GM18502 (cell line): ENCODE data around the gene C22orf23.
"Not testable (repeated sequence)": the region's sequence is repeated elsewhere in the genome, so short reads cannot be mapped to it uniquely, and the experiment has no call there.

Experiments used
- ATAC-seq: cut with Tn5 transposase; IDR thresholded peaks from one replicate; pipeline ENCODE4 v1.9.1; 2021; ENCODE audit warnings: mild to moderate bottlenecking; ENCODE audit not compliant: unreplicated experiment, poor library complexity

Gene C22orf23

GRCh38 chr22:37982938-37983859, 29.8 kb upstream of the C22orf23 start:
- no peak for ATAC-seq

GRCh38 chr22:37982151-37982785, 28.9 kb upstream of the C22orf23 start:
- ATAC-seq = no peak

- no peak for ATAC-seq
Observed at GRCh38 chr22:37981282-37982011, 28.0 kb upstream of the C22orf23 start.

DNA sequence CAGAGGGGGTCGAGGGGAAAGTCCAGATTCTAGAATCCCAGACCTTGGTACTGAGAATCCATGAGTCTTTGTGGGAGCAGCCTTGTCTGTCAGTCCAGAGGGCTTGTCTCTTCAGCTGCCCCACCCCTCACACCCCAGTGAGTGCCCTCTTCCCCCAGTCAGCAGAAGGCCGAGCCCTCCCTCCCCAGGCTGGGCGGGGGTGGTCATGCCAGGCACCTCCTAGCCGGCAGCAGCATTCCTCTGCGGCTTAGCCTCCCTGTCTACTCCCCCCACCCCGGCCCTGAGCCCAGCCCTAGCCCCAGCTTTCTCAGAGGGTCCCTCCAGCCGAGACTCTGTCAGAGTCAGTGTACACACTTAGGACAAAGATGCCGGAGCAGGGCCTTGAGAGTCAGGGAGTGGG, 26.4 kb upstream of the C22orf23 start:
- ATAC-seq = no peak

DNA sequence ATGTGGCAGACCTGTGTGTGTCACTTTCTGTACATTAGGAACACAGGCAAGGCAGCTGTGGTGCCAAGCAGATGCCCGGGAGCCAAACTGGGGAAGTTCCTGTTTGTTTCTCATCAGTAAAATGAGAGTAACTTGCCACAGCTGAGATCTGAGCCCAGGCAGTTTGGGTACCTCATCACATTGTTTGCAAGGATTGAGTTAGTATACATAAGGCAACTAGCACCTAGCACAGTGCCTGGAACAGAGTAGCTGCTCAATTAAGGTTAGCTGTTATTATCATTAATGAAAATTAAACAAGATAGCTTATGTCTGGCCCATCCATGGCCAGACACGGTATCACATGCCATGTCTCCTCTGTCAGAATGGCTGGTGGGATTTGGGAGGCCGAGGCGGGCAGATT, 23.1 kb upstream of the C22orf23 start:
- ATAC-seq = no peak

DNA sequence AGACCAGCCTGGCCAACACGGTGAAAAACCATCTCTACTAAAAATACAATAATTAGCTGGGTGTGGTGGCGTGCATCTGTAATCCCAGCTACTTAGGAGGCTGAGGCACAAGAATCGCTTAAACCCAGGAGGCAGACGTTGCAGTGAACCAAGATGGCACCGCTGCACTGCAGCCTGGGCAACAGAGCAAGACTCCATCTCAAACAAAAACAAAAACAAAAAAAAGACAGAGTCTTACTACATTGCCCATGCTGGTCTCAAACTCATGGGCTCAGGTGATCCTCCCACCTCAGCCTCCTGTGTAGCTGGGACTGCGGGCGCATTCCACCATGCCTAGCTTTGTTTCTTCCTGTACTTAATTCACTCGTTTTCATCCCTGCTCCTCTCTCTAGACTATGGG, 22.6 kb upstream of the C22orf23 start:
- not testable (repeated sequence) for ATAC-seq

DNA sequence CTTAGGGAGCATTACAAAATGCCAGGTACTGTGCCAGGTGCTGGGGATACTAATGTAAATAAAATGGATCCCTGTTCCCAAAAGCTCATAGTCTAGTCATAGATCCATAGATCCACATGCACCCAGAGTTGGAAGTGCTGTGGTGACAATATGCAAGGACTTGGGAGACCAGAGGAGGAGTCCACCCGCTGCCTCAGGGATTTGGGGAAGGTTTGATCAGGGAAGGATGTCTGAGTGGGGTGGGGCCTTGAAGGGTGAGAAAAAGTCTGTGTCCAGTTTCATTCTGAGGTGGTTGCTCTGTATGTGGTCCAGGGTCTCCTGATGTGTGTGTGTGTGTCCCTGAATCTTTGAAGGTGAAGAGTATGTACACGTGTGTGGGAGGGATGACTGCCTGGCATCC, 21.8 kb upstream of the C22orf23 start:
- no peak for ATAC-seq

DNA sequence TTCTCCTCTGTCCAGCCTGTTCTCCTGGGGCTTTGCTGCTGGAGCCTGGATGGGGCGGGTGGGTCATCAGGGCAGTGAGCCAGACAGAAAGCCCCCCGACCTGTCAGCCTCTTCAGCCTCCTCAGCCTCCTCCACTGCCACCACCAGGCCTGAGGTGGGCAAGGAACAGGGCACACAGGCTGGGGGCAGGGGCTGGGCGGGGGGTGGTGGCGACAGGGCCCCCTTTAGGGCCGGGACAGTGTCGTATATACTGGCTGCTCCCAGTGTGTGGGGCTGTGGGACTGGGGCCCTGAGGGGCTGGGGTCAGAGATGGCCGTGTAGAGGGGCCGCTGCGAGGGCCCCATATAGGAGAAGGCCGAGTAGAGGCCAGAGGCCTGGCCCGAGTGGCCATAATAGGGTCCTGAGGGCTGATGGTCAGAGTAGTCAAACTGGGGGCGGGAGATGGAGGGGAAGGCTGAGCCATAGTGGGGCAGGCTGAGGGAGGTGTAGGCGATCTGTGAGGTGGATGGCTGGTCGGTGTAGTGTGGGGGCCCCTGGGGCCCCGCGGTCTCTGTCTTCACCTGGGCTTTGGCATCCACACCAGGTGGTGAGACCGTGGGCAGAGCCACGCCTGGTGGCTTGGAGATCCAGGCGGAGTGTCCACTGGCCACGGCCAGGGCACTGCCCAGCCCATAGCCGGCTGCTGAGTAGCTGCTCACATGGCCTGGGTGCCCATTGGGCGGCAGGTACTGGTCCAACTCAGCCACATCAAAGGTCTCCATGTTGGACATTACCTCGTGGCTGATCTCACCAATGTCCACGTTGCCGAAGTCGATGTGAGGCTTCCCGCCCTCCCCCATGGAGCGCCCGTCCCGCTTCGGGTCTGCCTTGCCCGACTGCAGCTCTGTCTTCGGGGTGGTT, 20.1 kb upstream of the C22orf23 start:
- no peak for ATAC-seq

DNA sequence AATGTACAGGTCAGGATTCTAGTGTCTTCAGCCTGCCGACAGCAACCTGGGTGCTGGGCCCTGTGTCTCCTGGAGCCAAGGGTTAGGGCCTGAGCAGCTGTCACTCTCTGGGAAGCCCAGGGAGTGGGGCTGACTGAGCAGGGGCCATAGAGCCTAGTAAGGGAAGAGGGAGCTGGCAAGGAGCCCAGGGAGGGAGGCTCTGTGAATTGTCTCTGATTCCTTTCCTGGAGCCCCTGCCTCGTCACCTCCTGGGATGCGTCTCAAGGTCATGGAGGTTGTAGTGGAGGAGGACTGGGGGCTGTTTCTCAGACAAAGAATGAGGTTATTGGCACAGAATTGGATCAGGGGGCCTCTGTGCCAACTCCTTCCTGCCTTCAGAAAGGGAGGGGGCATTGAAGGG, 19.1 kb upstream of the C22orf23 start:
- no peak for ATAC-seq

DNA sequence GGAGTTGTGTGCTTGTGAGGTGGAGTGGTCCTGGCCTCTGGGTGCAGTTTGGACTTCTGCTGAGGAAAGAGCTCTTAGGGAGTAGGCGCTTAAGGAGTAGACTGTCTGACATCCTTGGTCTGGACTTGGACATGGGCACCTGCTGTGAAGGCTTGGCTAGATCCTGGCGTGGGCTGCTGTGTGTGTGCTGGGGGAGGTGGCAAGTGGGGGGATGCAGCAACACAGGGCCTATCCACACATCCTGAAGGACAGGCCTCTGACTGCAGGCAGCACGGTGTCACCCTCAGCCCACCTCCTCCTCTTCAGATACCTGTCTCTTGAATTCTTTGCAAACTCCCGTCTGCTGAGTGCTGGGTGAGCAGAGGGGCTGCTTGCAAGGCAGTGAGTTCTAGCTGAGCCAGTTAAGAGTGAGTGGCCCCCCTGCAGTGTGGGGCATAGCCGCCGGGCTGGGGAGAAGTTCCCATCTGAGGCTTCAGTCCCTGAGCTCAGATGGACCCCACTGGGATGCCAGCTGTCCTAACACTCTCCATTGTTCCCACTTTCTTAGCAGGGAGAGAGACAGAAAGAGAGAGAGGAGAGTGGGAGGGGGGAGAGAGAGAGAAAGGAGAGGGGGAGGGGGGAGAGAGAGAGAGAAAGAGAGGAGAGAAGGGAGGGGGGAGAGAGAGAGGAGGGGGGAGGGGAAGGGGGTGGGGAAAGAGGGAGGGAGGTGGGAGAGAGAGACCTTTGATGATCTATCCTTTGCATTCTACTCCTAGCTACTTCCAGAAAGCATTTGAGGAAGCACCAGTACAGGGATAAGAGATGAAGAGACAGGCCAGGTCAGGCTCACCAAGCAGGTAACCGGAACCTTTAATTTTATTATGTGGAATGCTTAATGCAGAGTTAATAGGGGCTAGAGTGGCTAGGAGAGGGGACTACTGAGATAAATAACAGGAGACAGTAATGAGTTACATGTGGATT, 18.4 kb upstream of the C22orf23 start:
- ATAC-seq = no peak

DNA sequence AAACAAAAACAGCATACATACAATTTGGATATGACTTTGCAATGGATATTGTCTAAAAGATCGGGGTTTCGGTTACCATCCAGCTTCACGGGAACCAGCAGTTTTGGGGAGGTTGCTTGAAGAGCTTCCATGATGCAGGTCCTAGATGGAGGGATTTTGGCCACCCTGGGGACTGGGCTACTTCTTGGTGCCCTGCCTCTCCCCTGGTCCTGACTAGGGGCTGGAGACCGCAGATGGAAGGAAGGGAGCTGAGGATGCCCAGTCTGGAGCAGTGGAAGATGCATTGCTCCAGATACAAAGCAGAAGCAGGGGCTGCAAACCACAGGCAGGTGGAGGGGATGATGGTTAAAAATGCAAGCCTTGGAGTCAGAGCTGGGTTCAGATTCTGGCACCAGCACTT, 17.5 kb upstream of the C22orf23 start:
- no peak for ATAC-seq

GRCh38 chr22:37968452-37969251, 15.3 kb upstream of the C22orf23 start:
- ATAC-seq = no peak

DNA sequence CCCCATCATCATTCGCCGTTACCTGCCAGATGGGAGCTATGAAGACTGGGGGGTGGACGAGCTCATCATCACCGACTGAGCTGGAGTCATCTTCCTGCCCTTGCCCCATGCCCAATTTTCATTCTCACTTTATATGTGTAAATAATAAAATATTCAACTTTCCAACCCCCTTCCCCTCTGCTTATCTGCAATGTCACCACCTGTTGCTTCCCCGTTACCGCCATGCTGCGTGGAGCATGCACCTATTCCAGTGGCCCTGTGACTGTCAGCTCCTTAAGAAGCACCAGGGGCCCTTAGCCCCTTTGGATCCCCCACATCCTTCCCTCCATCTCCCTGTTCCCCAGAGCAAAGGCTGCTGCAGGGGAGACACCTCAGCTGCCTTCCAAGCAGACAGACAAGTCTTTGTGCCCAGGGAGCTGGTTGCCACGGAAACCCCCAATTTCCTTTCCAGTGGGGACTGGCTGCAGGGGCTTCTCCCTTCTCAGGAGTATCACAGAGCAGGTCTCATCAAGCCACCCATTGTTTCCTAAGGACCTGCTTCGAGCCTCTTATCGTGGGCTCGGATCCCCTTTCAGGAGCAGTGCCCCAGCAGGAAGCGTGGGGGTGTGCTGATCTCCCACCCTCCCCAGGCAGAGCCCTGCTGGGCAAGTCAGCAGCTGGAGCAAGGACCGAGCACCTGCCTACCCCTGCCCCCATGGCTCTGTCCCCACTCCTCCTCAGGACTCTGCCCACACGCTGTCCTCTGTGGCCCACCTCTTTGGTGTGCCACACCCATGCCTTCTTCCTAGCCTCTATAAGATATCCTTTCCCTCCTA, 14.4 kb upstream of the C22orf23 start:
- ATAC-seq = no peak

GRCh38 chr22:37967147-37967546, 13.7 kb upstream of the C22orf23 start:
- ATAC-seq = no peak

DNA sequence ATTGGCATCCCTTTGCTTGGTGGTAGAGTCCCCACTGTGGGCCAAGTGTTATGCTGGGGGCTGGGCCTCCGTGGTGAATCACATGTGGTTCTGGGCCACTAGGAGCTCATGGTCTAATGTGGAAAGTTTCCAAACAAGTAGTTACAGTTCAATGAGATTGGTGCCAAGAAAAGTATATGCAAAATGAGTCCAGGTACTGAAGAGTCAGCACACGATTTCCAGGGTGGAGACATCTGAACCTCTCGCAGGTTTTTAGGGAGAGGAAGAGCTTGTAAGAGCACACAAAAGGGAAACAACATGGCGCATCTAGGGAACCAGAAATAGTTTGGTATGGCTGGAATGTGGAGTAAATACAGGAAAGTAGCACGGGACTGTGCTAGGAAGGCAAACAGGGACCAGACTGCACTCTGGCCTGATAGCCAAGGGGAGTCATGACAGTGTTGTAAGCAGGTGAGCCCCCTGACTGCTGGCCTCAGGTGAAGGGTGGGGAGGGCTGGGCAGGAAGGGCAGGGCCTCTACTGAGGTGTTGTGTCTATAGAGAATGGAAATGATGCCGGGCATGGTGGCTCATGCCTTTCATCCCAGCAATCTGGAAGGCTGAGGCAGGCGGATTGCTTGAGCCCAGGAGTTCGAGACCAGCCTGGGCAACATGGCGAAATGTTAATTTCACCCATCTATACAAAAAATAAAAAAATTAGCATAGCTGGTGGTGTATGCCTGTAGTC, 12.7 kb upstream of the C22orf23 start:
- no peak for ATAC-seq

DNA sequence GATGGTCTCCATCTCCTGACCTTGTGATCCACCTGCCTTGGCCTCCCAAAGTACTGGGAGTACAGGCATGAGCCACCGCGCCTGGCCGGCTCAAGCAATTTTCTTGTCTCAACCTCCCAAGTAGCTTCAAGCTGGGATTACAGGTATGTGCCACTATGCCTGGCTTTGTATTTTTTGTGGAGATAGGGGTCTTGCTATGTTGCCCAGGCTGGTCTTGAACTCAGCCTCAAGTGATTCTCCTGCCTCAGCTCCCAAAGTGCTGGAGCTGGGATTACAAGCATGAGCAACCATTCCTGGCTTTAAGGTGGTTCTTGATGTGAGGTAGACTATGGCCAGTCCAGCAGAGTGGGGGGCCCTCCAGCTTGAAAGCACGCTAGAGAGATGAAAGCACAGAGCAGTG, 7.7 kb upstream of the C22orf23 start:
- ATAC-seq = no peak
